ENCODE results near the gene SURF4. TPM values are rescaled to one million over a fixed set of nuclear protein-coding genes. Genes with fewer than 3 reads are reported as not detected.
A peak's percentile ranks its signal among the peaks of the same experiment; 100 is the strongest.

SURF4 gene
- polyA plus RNA-seq, 3 donors, result 61.4 to 175 (median 157) TPM

DNA sequence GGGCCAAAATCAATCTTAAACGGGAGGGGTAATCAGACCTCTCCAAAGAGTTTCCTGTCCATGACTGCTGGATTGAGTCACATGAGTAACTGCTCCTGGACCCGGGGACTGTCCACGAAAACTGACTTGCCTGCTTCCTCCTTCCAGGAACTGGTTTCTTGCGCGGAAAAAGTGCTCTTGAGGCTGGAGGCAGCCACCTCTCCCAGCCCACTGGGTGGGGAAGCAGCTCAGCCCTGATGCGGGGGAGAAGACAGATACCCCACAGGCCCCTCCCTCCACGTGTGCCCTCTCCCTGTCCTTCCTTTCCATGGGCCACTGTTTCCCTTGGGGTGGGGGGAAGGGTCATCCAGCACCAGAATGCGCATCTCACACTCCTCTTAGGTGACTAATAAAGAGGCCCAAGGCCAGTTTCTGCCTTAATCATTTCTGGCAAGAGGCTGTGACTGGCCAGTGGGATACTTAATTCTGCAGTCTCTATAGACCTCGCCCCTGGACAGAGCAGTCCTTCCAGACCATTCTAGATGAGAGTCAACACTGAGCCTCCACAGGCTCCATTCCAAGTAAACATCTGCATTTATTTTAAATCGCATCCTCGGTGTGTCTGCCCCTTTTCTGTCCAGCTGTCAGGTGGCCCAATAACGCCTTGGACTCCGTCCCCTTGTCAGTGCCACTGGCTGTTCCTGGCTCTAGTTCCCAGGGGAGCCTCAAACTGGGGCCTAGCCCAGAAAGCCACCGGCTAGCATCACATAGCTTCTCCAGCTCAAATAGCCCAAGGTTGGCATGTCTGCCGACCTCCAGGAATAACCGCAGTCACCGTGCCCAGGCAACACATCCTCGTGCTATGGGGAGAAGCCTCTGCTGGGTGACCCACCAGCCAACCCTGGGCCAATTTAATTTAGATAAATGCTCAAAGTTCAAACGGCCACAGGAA lies 29.9 kb upstream of the SURF4 start:
- H3K9me3 Mint-ChIP-seq, result no peaks in the 10 kb centered on the region
- Histone ChIP-seq H3K36me3 (replicated peaks in 1 of 2; ENCODE audit: control insufficient read depth in 1 of 2, insufficient read depth in 2 of 2, low read length in 2 of 2) (peaks cover 66 to 72% of the 10 kb centered on the region in 2 donors), H3K27me3 (ENCODE audit: control insufficient read depth in 2 of 2, insufficient read depth in 2 of 2, low read length in 2 of 2) (no peaks in the 10 kb centered on the region), H3K9me3 (replicated peaks in 1 of 2; ENCODE audit: control insufficient read depth in 1 of 2, insufficient read depth in 1 of 2, low read length in 2 of 2) (no peaks in the 10 kb centered on the region), H3K4me1 (ENCODE audit: control insufficient read depth in 1 of 2, insufficient read depth in 2 of 2, low read length in 2 of 2) (no peaks in the 10 kb centered on the region), H3K4me2 (replicated peaks; ENCODE audit: extremely low read depth, low read length, poor library complexity, severe bottlenecking) (no peak overlapping the region), H2AFZ (ENCODE audit: insufficient read depth, low read depth, low read length, poor library complexity, severe bottlenecking) (no peak overlapping the region), H3K79me2 (ENCODE audit: insufficient read depth, low read length) (no peaks in the 10 kb centered on the region), H3K27ac (ENCODE audit: low read depth in 1 of 2, low read length in 2 of 2) (no peak overlapping the region), H3K9ac (ENCODE audit: insufficient read depth, low read length, poor library complexity, severe bottlenecking) (no peak overlapping the region), H4K20me1 (ENCODE audit: insufficient read depth, low read length) (peaks cover 9% of the 10 kb centered on the region), H3K4me3 (replicated peaks in 1 of 3; ENCODE audit: low read depth in 2 of 3, low read length in 3 of 3) (no peak overlapping the region)
- H3K4me1 Mint-ChIP-seq, result no peaks in the 10 kb centered on the region
- TF ChIP-seq, protein P1, sequence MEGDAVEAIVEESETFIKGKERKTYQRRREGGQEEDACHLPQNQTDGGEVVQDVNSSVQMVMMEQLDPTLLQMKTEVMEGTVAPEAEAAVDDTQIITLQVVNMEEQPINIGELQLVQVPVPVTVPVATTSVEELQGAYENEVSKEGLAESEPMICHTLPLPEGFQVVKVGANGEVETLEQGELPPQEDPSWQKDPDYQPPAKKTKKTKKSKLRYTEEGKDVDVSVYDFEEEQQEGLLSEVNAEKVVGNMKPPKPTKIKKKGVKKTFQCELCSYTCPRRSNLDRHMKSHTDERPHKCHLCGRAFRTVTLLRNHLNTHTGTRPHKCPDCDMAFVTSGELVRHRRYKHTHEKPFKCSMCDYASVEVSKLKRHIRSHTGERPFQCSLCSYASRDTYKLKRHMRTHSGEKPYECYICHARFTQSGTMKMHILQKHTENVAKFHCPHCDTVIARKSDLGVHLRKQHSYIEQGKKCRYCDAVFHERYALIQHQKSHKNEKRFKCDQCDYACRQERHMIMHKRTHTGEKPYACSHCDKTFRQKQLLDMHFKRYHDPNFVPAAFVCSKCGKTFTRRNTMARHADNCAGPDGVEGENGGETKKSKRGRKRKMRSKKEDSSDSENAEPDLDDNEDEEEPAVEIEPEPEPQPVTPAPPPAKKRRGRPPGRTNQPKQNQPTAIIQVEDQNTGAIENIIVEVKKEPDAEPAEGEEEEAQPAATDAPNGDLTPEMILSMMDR (IDR thresholded peaks at IDR 0.05), result no peak
- peaks cover 0 to 4% (median 1%) of the 10 kb centered on the region in 3 donors for H3K27me3 Mint-ChIP-seq (ENCODE audit: low read depth in 3 of 3)
- H3K4me3 Mint-ChIP-seq, result no peak overlapping the region
- 75% methylated on average over 11 of the region's 19 CpGs for WGBS (ENCODE audit: insufficient coverage)
- no peak for DNase-seq
- peaks cover 52 to 68% of the 10 kb centered on the region in 2 donors for H3K36me3 Mint-ChIP-seq
- intact Hi-C loops (cut with micrococcal nuclease), result loop anchor here (2.0 to 10.0 kb wide), 2 partner anchors 81 to 171 kb away; no protein-coding TSS in a partner anchor
- H3K27ac Mint-ChIP-seq, result peak overlapping the region in 4 of 7 donors; percentile 20 to 75 (median 64)

- Mint-ChIP-seq H3K27me3 (ENCODE audit: low read depth in 3 of 3) (peaks cover 0 to 1% (median 1%) of the 10 kb centered on the region in 3 donors), H3K27ac (peak overlapping the region in 1 of 7 donors; percentile 37), H3K4me3 (no peak overlapping the region), H3K9me3 (no peaks in the 10 kb centered on the region), H3K36me3 (peaks cover 40 to 56% of the 10 kb centered on the region in 2 donors), H3K4me1 (no peaks in the 10 kb centered on the region)
- Histone ChIP-seq H3K27me3 (ENCODE audit: control insufficient read depth in 2 of 2, insufficient read depth in 2 of 2, low read length in 2 of 2) (no peaks in the 10 kb centered on the region), H3K9ac (ENCODE audit: insufficient read depth, low read length, poor library complexity, severe bottlenecking) (no peak overlapping the region), H3K4me2 (replicated peaks; ENCODE audit: extremely low read depth, low read length, poor library complexity, severe bottlenecking) (no peak overlapping the region), H3K27ac (ENCODE audit: low read depth in 1 of 2, low read length in 2 of 2) (no peak overlapping the region), H3K4me3 (replicated peaks in 1 of 3; ENCODE audit: low read depth in 2 of 3, low read length in 3 of 3) (no peak overlapping the region), H3K9me3 (replicated peaks in 1 of 2; ENCODE audit: control insufficient read depth in 1 of 2, insufficient read depth in 1 of 2, low read length in 2 of 2) (no peaks in the 10 kb centered on the region), H4K20me1 (ENCODE audit: insufficient read depth, low read length) (peaks cover 9% of the 10 kb centered on the region), H2AFZ (ENCODE audit: insufficient read depth, low read depth, low read length, poor library complexity, severe bottlenecking) (no peak overlapping the region), H3K79me2 (ENCODE audit: insufficient read depth, low read length) (no peaks in the 10 kb centered on the region), H3K4me1 (ENCODE audit: control insufficient read depth in 1 of 2, insufficient read depth in 2 of 2, low read length in 2 of 2) (no peaks in the 10 kb centered on the region), H3K36me3 (replicated peaks in 1 of 2; ENCODE audit: control insufficient read depth in 1 of 2, insufficient read depth in 2 of 2, low read length in 2 of 2) (peaks cover 55 to 60% of the 10 kb centered on the region in 2 donors)
- 96% methylated on average over 5 of the region's 12 CpGs for WGBS (ENCODE audit: insufficient coverage)
- intact Hi-C loops (cut with micrococcal nuclease), result loop anchor here in 1 of 2 donors (10.0 kb wide), 1 partner anchor 170 kb away; no protein-coding TSS in a partner anchor
- DNase-seq, result no peak
- TF ChIP-seq, protein P1 (IDR thresholded peaks at IDR 0.05), result no peak
These were observed 28.7 kb upstream of the SURF4 start for GRCh38 chr9:133404454-133405002.

Measured in CD14-positive monocyte (primary cell).